SK-N-SH treated with all-trans-retinoic acid at 6 μM for 48 hours (cell line): Measurements from ENCODE around the gene ALDH8A1.

ENCODE experiments used
- BACH2 ChIP-seq: fragments of 250-450 bp; sonication (Bioruptor Pico); IDR thresholded peaks from 2 replicates; pipeline ENCODE4 v1.9.0; 2021; ENCODE audit warnings: mild to moderate bottlenecking, borderline replicate concordance
- CSRNP3 ChIP-seq: fragments of 250-450 bp; sonication (Bioruptor Pico); IDR thresholded peaks from 2 replicates; pipeline ENCODE4 v1.5.1; 2021; ENCODE audit warnings: mild to moderate bottlenecking, moderate library complexity
- GLIS3 ChIP-seq: fragments of 250-450 bp; sonication (Bioruptor Pico); IDR thresholded peaks from 2 replicates; pipeline ENCODE4 v1.5.0; 2020; ENCODE audit warnings: mild to moderate bottlenecking, moderate library complexity
- POU6F1 ChIP-seq: fragments of 250-450 bp; sonication (Bioruptor Pico); IDR thresholded peaks from 2 replicates; pipeline ENCODE4 v1.8.0; 2021; ENCODE audit warnings: low read depth, mild to moderate bottlenecking, moderate library complexity, borderline replicate concordance
- RARB ChIP-seq: fragments of 250-450 bp; sonication (Bioruptor Pico); IDR thresholded peaks from 2 replicates; pipeline ENCODE4 v1.8.0; 2021; ENCODE audit warnings: mild to moderate bottlenecking, moderate library complexity
- SNAI2 ChIP-seq: fragments of 250-450 bp; sonication (Bioruptor Pico); IDR thresholded peaks from 2 replicates; pipeline ENCODE4 v1.5.0; 2020; ENCODE audit warnings: mild to moderate bottlenecking, moderate library complexity
- TCF4 ChIP-seq: fragments of 250-450 bp; sonication (Bioruptor Pico); IDR thresholded peaks from 2 replicates; pipeline ENCODE4 v1.8.0; 2021; ENCODE audit warnings: mild to moderate bottlenecking, moderate library complexity, borderline replicate concordance
- ZFP3 ChIP-seq: fragments of 250-450 bp; sonication (Bioruptor Pico); IDR thresholded peaks from 2 replicates; pipeline ENCODE4 v1.5.0; 2020; ENCODE audit warnings: mild to moderate bottlenecking, moderate library complexity
- ZFP30 ChIP-seq: fragments of 450-650 bp; formaldehyde crosslinking; IDR thresholded peaks from 2 replicates; pipeline ENCODE4 v1.5.0; 2022; ENCODE audit warnings: mild to moderate bottlenecking, moderate library complexity
- ZNF565 ChIP-seq: fragments of 450-650 bp; formaldehyde crosslinking; conservative IDR thresholded peaks from 2 replicates; pipeline ENCODE4 v1.5.0; 2020; ENCODE audit warnings: low read depth, mild to moderate bottlenecking, moderate library complexity
- ZNF8 ChIP-seq: fragments of 450-650 bp; formaldehyde crosslinking; IDR thresholded peaks from 2 replicates; pipeline ENCODE4 v1.5.0; 2020; ENCODE audit warnings: mild to moderate bottlenecking, moderate library complexity
- TF ChIP-seq, protein P1 (sequence below): fragments of 250-450 bp; sonication (Bioruptor Pico); IDR thresholded peaks from 2 replicates; pipeline ENCODE4 v1.8.0; 2020; ENCODE audit warnings: mild to moderate bottlenecking, moderate library complexity, borderline replicate concordance

- TF ChIP-seq SNAI2 (CRISPR knock-in tag) (no peak), ZNF8 (no peak), TCF4 (CRISPR knock-in tag) (no peak), GLIS3 (CRISPR knock-in tag) (no peak), ZFP3 (CRISPR knock-in tag) (no peak), ZNF565 (CRISPR knock-in tag) (no peak), BACH2 (CRISPR knock-in tag) (no peak), CSRNP3 (CRISPR knock-in tag) (no peak), RARB (CRISPR knock-in tag) (no peak), POU6F1 (CRISPR knock-in tag) (no peak), ZFP30 (CRISPR knock-in tag) (no peak)
- TF ChIP-seq, protein P1, sequence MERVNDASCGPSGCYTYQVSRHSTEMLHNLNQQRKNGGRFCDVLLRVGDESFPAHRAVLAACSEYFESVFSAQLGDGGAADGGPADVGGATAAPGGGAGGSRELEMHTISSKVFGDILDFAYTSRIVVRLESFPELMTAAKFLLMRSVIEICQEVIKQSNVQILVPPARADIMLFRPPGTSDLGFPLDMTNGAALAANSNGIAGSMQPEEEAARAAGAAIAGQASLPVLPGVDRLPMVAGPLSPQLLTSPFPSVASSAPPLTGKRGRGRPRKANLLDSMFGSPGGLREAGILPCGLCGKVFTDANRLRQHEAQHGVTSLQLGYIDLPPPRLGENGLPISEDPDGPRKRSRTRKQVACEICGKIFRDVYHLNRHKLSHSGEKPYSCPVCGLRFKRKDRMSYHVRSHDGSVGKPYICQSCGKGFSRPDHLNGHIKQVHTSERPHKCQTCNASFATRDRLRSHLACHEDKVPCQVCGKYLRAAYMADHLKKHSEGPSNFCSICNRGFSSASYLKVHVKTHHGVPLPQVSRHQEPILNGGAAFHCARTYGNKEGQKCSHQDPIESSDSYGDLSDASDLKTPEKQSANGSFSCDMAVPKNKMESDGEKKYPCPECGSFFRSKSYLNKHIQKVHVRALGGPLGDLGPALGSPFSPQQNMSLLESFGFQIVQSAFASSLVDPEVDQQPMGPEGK = no peak
These were observed 15.0 kb downstream of the ALDH8A1 start for GRCh38 chr6:134934793-134935485.
